ENCODE data around the gene ARF1.

ARF1 gene

DNA sequence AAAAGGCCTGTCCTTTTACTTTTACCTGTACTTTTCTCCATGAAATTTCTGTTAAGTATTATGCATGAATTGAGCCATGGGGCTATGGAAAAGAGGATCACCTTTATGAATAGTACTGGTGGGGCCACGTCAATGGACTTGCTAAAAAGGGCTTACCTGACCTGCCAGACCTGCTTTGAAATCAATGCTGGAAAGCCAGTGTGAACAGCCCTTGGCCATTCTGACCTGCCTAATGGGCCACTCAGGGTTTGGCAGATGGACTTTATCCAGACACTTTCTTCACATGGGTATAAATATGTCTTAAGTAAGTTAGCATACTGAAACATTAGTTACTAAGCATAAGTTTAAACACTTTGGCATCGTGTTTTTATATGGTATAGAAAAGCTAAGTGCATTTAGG lies 49.3 kb downstream of the ARF1 start:
- DNase-seq: no peak

DNA sequence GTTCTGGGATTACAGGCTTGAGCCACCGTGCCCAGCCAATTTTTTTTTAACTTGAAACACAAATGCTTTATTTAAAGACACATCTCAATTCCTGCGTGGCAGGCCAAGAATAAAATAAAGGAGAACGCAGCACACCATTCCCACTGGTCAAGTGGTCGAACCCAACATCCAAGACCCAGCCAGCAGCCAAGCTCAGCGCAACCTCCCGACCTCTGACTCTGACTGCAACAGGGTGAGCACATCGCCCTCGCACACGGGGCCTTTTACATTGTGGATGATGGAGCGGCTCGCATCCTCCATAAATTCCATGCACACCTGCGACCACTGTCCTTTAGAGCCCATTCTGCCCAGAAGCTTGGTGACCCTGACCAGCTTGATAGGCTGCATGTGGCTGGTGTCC lies 52.1 kb downstream of the ARF1 start:
- no peak for DNase-seq

DNA sequence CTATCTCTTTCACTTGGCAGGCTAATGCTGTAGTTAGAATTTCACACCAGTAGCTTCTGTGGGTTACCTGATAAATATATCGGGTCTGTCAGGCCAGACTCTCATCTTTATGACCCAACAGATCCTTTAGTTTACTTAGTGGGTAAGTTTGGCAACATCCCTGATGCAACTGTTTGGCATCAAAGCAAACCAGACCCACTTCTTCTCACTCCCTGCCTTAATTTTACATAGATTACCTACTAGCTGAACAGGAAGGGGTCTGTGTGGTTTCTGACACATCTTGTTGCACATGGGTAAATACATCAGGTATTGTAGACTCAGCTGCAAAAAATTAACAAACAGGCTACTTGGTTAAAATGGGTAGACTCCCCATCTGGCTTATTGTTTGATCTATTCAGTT lies 54.4 kb downstream of the ARF1 start:
- no peak for DNase-seq

DNA sequence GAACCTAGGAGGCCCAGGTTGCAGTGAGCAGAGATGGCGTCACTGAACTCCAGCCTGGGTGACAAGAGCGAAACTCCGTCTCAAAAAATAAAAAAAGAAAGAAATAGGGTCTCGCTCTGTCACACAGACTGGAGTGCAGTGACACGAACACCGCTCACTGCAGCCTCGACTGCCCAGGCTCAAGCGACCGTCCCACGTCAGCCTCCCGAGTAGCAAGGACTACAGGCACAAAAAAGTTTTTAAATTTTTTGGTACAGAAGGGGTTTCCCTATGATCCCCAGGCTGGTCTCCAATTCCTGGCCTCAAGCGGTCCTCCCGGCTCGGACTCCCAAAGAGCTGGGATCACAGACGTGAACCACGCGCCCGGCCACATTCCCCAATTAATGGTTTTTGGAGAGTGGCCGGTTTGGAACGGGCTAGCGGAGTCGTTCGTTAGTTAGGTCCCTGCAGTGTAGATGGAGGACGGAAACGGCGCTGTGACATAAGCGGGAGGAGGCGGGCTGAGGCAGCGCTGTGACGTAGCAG lies 57.0 kb downstream of the ARF1 start:
- no peak for DNase-seq

- DNase-seq: peak; percentile 99
Measured at GRCh38 chr1:228139931-228140723, 57.6 kb downstream of the ARF1 start, which contains the start of gene GUK1. Gene GUK1, plus strand, starts transcription at chr1:228140279. Its CDS starts 24 bp downstream, at chr1:228140303.

- no peak for DNase-seq
Measured at GRCh38 chr1:228140724-228141225, 58.3 kb downstream of the ARF1 start.

- DNase-seq: no peak
Measured at GRCh38 chr1:228141226-228142044, 58.9 kb downstream of the ARF1 start.

DNA sequence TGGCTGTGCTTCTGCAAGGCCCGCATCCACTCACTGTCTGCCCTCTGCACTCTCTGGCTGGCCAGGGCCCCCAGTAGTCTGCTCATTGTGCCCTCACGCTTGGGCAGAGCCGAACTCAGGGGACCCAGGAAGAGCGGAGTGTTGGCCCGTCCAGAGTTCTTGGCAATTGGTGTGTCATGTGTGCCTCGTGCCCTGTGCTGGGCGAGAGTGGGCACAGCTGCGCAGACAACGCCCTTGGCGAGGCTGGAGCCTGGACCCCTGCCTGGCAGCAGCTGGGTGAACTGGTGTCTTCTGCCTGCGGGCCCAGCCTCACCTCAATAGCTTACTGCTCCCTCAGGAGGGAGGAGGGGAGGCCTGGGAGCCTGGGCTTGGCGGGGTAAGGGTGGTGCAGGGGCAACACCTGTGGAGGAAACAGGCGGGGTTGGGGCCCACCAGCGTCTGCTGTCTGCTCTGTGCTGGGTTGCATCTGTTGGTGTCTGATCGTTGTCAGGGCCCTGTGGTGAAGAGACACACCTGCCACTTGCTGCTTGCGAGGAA lies 59.7 kb downstream of the ARF1 start:
- no peak for DNase-seq

GRCh38 chr1:228142701-228143136 lies 60.2 kb downstream of the ARF1 start:
- DNase-seq: no peak

- DNase-seq: no peak
Measured at GRCh38 chr1:228143480-228144192, 61.1 kb downstream of the ARF1 start.

- DNase-seq: no peak
Measured at GRCh38 chr1:228144193-228144992, 61.9 kb downstream of the ARF1 start.

- DNase-seq: no peak
Measured at GRCh38 chr1:228144993-228145343, 62.5 kb downstream of the ARF1 start.

DNA sequence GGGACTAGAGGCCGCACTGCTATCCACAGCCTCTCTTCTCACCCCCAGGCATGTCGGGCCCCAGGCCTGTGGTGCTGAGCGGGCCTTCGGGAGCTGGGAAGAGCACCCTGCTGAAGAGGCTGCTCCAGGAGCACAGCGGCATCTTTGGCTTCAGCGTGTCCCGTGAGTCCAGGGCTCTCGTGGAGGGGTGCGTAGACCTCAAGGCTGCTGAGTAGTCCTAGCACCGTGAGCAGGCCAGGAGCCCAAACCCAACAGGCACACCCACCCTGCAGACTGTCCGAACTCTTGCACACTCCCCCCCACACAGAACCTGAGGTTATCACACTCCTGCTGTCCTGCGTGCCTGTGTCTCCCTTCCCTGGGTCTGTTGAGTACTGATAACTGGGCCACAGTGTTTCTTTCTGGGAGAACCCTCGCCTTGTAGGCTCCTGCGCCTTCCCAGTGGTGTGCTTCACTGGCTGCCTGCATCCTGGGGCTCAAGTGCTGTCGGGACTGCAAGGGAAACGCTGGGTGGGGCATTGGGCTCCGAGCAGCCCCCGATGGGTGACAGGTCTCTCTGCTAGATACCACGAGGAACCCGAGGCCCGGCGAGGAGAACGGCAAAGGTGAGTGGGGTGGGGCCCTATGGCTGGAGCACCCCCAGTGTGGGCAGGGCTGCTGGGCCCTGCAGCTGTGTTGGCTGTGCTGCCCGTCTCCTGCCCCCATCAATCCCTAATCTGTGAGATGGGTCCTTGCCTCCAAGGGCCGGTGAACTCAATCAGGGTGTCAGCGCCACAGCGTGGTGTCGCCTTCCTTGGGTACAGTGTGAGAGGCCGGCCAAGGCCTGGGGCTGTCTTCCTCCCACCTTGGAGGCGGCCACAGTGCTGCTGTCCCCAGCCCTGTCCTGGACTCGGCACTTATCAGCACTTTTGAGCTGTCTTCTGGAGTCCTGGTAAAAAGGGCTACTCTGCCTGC lies 63.2 kb downstream of the ARF1 start:
- no peak for DNase-seq

GRCh38 chr1:228146417-228147150 lies 64.1 kb downstream of the ARF1 start:
- DNase-seq: no peak

- no peak for DNase-seq
Measured at GRCh38 chr1:228147151-228147693, 64.7 kb downstream of the ARF1 start.

DNA sequence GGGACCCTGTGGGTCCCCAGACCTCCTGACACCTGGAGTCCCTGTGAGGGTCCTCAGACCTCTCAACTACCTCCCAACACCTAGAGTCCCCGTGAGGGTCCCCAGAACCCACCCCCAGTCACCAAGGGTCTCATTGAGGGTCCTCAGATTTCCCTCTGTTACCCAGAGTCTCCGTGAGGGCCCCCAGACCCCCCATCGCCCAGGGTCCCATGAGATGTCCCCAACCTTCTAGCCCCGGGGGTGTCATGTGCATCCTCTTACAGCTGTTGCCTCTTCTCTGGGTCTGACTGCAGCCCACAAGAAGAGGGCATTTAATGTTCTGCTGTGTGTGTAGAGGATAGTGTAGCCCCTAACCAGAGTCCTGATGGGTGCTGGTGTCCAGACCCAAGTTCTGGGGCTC lies 65.3 kb downstream of the ARF1 start:
- no peak for DNase-seq

GRCh38 chr1:228148196-228148861 lies 65.8 kb downstream of the ARF1 start:
- no peak for DNase-seq
